Stimulated activated CD4-positive, alpha-beta T cell treated with anti-CD3 and anti-CD28 coated beads, Interleukin-1b, Interleukin-23, amount 100 ng/mL, for 48 hours (primary cell): ENCODE data around the gene ARHGEF3.
"Not testable (repeated sequence)": the region's sequence is repeated elsewhere in the genome, so short reads cannot be mapped to it uniquely, and the experiment has no call there.

ENCODE experiments used
- DNase-seq: peaks from one replicate; pipeline ENCODE4 v3.0.0-alpha.2; 2020

The ARHGEF3 gene

GRCh38 chr3:56769116-56769707 is 32.5 kb downstream of the ARHGEF3 start:
- no peak for DNase-seq

GRCh38 chr3:56764904-56765547 is 36.7 kb downstream of the ARHGEF3 start:
- no peak for DNase-seq

- no peak for DNase-seq
These were observed 37.6 kb downstream of the ARHGEF3 start for GRCh38 chr3:56764184-56764583.

GRCh38 chr3:56763233-56763632 is 38.5 kb downstream of the ARHGEF3 start:
- DNase-seq = no peak

- DNase-seq = no peak
These were observed 39.0 kb downstream of the ARHGEF3 start for GRCh38 chr3:56762718-56763117.

- no peak for DNase-seq
These were observed 39.7 kb downstream of the ARHGEF3 start for GRCh38 chr3:56761887-56762651.

- DNase-seq = no peak
These were observed 40.7 kb downstream of the ARHGEF3 start for GRCh38 chr3:56761023-56761422.

GRCh38 chr3:56759532-56759931 is 42.2 kb downstream of the ARHGEF3 start:
- no peak for DNase-seq

- DNase-seq = peak; percentile 43
These were observed 43.2 kb downstream of the ARHGEF3 start for GRCh38 chr3:56758539-56758981.

GRCh38 chr3:56758042-56758441 is 43.7 kb downstream of the ARHGEF3 start:
- not testable (repeated sequence) for DNase-seq

- DNase-seq = no peak
These were observed 46.9 kb downstream of the ARHGEF3 start for GRCh38 chr3:56754741-56755417.

GRCh38 chr3:56753206-56753820 is 48.4 kb downstream of the ARHGEF3 start:
- DNase-seq = peak; percentile 61

- no peak for DNase-seq
These were observed 50.6 kb downstream of the ARHGEF3 start for GRCh38 chr3:56751056-56751707.

- no peak for DNase-seq
These were observed 53.0 kb downstream of the ARHGEF3 start for GRCh38 chr3:56748663-56749231.

GRCh38 chr3:56747150-56747549 is 54.6 kb downstream of the ARHGEF3 start:
- no peak for DNase-seq

GRCh38 chr3:56744016-56744415 is 57.7 kb downstream of the ARHGEF3 start:
- DNase-seq = no peak

GRCh38 chr3:56742887-56743286 is 58.9 kb downstream of the ARHGEF3 start:
- DNase-seq = no peak

- DNase-seq = no peak
These were observed 62.7 kb downstream of the ARHGEF3 start for GRCh38 chr3:56739036-56739435.

- DNase-seq = no peak
These were observed 64.7 kb downstream of the ARHGEF3 start for GRCh38 chr3:56737006-56737405.

- no peak for DNase-seq
These were observed 69.6 kb downstream of the ARHGEF3 start for GRCh38 chr3:56732109-56732508.

GRCh38 chr3:56725175-56725574 is 76.6 kb downstream of the ARHGEF3 start:
- DNase-seq = peak; percentile 70

GRCh38 chr3:56724676-56725075 is 77.1 kb downstream of the ARHGEF3 start:
- DNase-seq = no peak
